Caco-2 (cell line): Measurements from ENCODE around the gene INHBB. TPM values are rescaled to one million over a fixed set of nuclear protein-coding genes. Genes with fewer than 3 reads are reported as not detected.
A peak's percentile ranks its signal among the peaks of the same experiment; 100 is the strongest.

ENCODE experiments used
- BruUV-seq: library from RNA; stranded (reverse); fragments of 400-500 nt; replicated peaks from 2 replicates; lab custom pipeline; 2021; lab: Mats Ljungman, UMichigan
- CTCF ChIA-PET: fragments of 300-600 bp; sonication (Branson Sonifier 250); formaldehyde crosslinking; loops from one replicate; lab custom pipeline; 2022; ENCODE audit warnings: antibody characterized with exemption; lab: Charles Lee
- POLR2A ChIA-PET: fragments of 300-600 bp; sonication (Branson Sonifier 250); formaldehyde crosslinking; loops from one replicate; lab custom pipeline; 2022; ENCODE audit warnings: antibody characterized with exemption; lab: Charles Lee
- DNase-seq, 2 experiments: peaks; one replicate each; pipeline versions ENCODE4 v3.0.0 to v3.0.0-alpha.2; 2020 to 2022
- H3K27me3 ChIP-seq: replicated peaks from 2 replicates; pipeline ENCODE4 v1.6.0; 2011; ENCODE audit warnings: low read length; ENCODE audit not compliant: control insufficient read depth, insufficient read depth
- H3K36me3 ChIP-seq: 2 replicates; pipeline ENCODE4 v1.5.1; 2011; ENCODE audit warnings: low read length; ENCODE audit not compliant: control insufficient read depth, insufficient read depth
- H3K4me1 ChIP-seq: fragments of 250-450 bp; sonication (Bioruptor Pico); 2 replicates; pipeline ENCODE4 v1.5.1; 2020; ENCODE audit warnings: mild to moderate bottlenecking
- H3K4me3 ChIP-seq: 2 replicates; pipeline ENCODE4 v1.5.1; 2011; ENCODE audit warnings: low read depth, mild to moderate bottlenecking, control low read depth, low read length
- H3K9me3 ChIP-seq: fragments of 250-450 bp; sonication (Bioruptor Pico); 2 replicates; pipeline ENCODE4 v1.5.1; 2020; ENCODE audit warnings: mild to moderate bottlenecking, moderate library complexity
- H3K27ac Mint-ChIP-seq: one replicate; pipeline ENCODE4 v1.8.0; 2022; ENCODE audit warnings: mixed read lengths; ENCODE audit not compliant: unreplicated experiment
- H3K27me3 Mint-ChIP-seq: one replicate; pipeline ENCODE4 v1.8.0; 2022; ENCODE audit warnings: mixed read lengths; ENCODE audit not compliant: insufficient read depth, unreplicated experiment
- H3K36me3 Mint-ChIP-seq: one replicate; pipeline ENCODE4 v1.8.0; 2022; ENCODE audit warnings: mild to moderate bottlenecking, mixed read lengths; ENCODE audit not compliant: insufficient read depth, unreplicated experiment
- H3K4me1 Mint-ChIP-seq: one replicate; pipeline ENCODE4 v1.8.0; 2022; ENCODE audit warnings: low read depth, mixed read lengths; ENCODE audit not compliant: unreplicated experiment
- H3K4me3 Mint-ChIP-seq: one replicate; pipeline ENCODE4 v1.8.0; 2022; ENCODE audit warnings: mild to moderate bottlenecking, moderate library complexity, mixed read lengths; ENCODE audit not compliant: unreplicated experiment
- H3K9me3 Mint-ChIP-seq: one replicate; pipeline ENCODE4 v1.8.0; 2022; ENCODE audit warnings: mixed read lengths; ENCODE audit not compliant: unreplicated experiment
- CTCF ChIP-seq, 2 experiments: fragments of 200-600 bp in 1 of 2; IDR thresholded peaks; 1 replicate in 1 of 2; 2 replicates in 1 of 2; pipeline versions ENCODE4 v1.5.1 to v1.8.0; 2011 to 2022; ENCODE audit warnings: antibody characterized with exemption in 1 of 2, control low read depth in 1 of 2, inconsistent platforms in 1 of 2, low read depth in 1 of 2, low read length in 1 of 2, mild to moderate bottlenecking in 1 of 2, moderate library complexity in 1 of 2; ENCODE audit not compliant: insufficient read depth in 1 of 2, severe bottlenecking in 1 of 2, unreplicated experiment in 1 of 2
- intact Hi-C: fragments of 100-400 bp; cut with micrococcal nuclease; formaldehyde crosslinking; loops from one replicate; pipeline ENCODE4 v1.10.0; 2022; ENCODE audit not compliant: unreplicated experiment
- total RNA-seq: library from RNA; stranded (reverse); gene quantifications from 2 replicates; pipeline ENCODE4 v1.2.3, GENCODE V29; 2022

Gene INHBB
- total RNA-seq, 1 experiment from 2014 or later = 28.9 TPM

GRCh38 chr2:120348134-120348736 is 2.3 kb downstream of the INHBB start:
- intact Hi-C loops = loop anchor here (1.0 kb wide), 2 partner anchors 51 to 55 kb away; no protein-coding TSS in a partner anchor
- H3K27ac Mint-ChIP-seq = peak overlapping the region; percentile 73
- H3K9me3 Mint-ChIP-seq = no peaks in the 10 kb centered on the region
- H3K9me3 ChIP-seq = no peaks in the 10 kb centered on the region
- ChIA-PET POLR2A (interaction anchor here (0.7 to 2.3 kb wide), 3 partner anchors 41 to 335 kb away, joined by 3 to 14 read pairs (median 12); partner anchors contain the start of gene EPB41L5), CTCF (interaction anchor here (0.6 to 2.0 kb wide), 12 partner anchors 35 to 941 kb away, joined by 4 to 11 read pairs (median 4); no protein-coding TSS in a partner anchor)
- no peaks in the 10 kb centered on the region for H3K36me3 ChIP-seq
- H3K36me3 Mint-ChIP-seq = peaks cover 25% of the 10 kb centered on the region
- no peaks in the 10 kb centered on the region for H3K27me3 ChIP-seq
- peaks cover 9% of the 10 kb centered on the region for H3K4me1 ChIP-seq
- TF ChIP-seq CTCF (IDR thresholded peaks at IDR 0.05; ENCODE audit: insufficient read depth in 1 of 2, low read depth in 1 of 2, low read length in 1 of 2, severe bottlenecking in 1 of 2, unreplicated experiment in 1 of 2) = no peak
- DNase-seq = peak; percentile 56 to 67
- peaks cover 23% of the 10 kb centered on the region for H3K4me1 Mint-ChIP-seq
- H3K4me3 Mint-ChIP-seq = peak overlapping the region; percentile 99
- peak overlapping the region; percentile 59 for H3K4me3 ChIP-seq
- H3K27me3 Mint-ChIP-seq = peaks cover 3% of the 10 kb centered on the region
- BruUV-seq = no TSS peak

- no peak overlapping the region for H3K4me3 ChIP-seq
- peaks cover 3% of the 10 kb centered on the region for H3K27me3 Mint-ChIP-seq
- ChIA-PET CTCF (interaction anchor here (0.6 to 1.5 kb wide), 8 partner anchors 36 to 940 kb away, joined by 4 to 11 read pairs (median 5); no protein-coding TSS in a partner anchor), POLR2A (interaction anchor here (0.7 kb wide), 1 partner anchor 41 kb away, joined by 14 read pairs; no protein-coding TSS in a partner anchor)
- H3K27ac Mint-ChIP-seq = peak overlapping the region; percentile 73
- intact Hi-C loops = loop anchor here (1.0 kb wide), 2 partner anchors 50 to 54 kb away; no protein-coding TSS in a partner anchor
- H3K36me3 ChIP-seq = no peaks in the 10 kb centered on the region
- no peaks in the 10 kb centered on the region for H3K9me3 Mint-ChIP-seq
- H3K4me1 Mint-ChIP-seq = peaks cover 23% of the 10 kb centered on the region
- BruUV-seq = no TSS peak
- no peak for DNase-seq
- H3K36me3 Mint-ChIP-seq = peaks cover 25% of the 10 kb centered on the region
- no peak for TF ChIP-seq CTCF (IDR thresholded peaks at IDR 0.05; ENCODE audit: insufficient read depth in 1 of 2, low read depth in 1 of 2, low read length in 1 of 2, severe bottlenecking in 1 of 2, unreplicated experiment in 1 of 2)
- no peaks in the 10 kb centered on the region for H3K27me3 ChIP-seq
- H3K4me1 ChIP-seq = peaks cover 5% of the 10 kb centered on the region; the same call in 1 of the 2 replicates
- H3K4me3 Mint-ChIP-seq = peak overlapping the region; percentile 99
- no peaks in the 10 kb centered on the region for H3K9me3 ChIP-seq
Measured at GRCh38 chr2:120348737-120349439, 3.0 kb downstream of the INHBB start.

GRCh38 chr2:120349440-120349921 is 3.5 kb downstream of the INHBB start:
- Mint-ChIP-seq H3K36me3 (peaks cover 29% of the 10 kb centered on the region), H3K27ac (no peak overlapping the region), H3K4me1 (peaks cover 23% of the 10 kb centered on the region), H3K4me3 (no peak overlapping the region), H3K27me3 (peaks cover 3% of the 10 kb centered on the region), H3K9me3 (no peaks in the 10 kb centered on the region)
- BruUV-seq = no TSS peak
- no peak overlapping the region for H3K4me3 ChIP-seq
- H3K9me3 ChIP-seq = no peaks in the 10 kb centered on the region
- H3K27me3 ChIP-seq = no peaks in the 10 kb centered on the region
- TF ChIP-seq CTCF (IDR thresholded peaks at IDR 0.05; ENCODE audit: insufficient read depth in 1 of 2, low read depth in 1 of 2, low read length in 1 of 2, severe bottlenecking in 1 of 2, unreplicated experiment in 1 of 2) = no peak
- CTCF ChIA-PET = no interaction called here
- H3K4me1 ChIP-seq = peaks cover 5% of the 10 kb centered on the region; the same call in 1 of the 2 replicates
- intact Hi-C loops = no loop called here
- POLR2A ChIA-PET = no interaction called here
- no peak for DNase-seq
- H3K36me3 ChIP-seq = no peaks in the 10 kb centered on the region
